SHP77 (cell line): ENCODE results near the gene ZNF217.
A peak's percentile ranks its signal among the peaks of the same experiment; 100 is the strongest.
"Not testable (repeated sequence)": the region's sequence is repeated elsewhere in the genome, so short reads cannot be mapped to it uniquely, and the experiment has no call there.

Experiments used
- DNase-seq, 2 experiments: peaks; one replicate each; lab custom pipeline; 2025; lab: John Stamatoyannopoulos, UW

ZNF217 gene

GRCh38 chr20:53598140-53599043 lies 4.8 kb upstream of the ZNF217 start:
- no peak for DNase-seq

- DNase-seq = no peak
Observed at GRCh38 chr20:53597521-53598120, 4.0 kb upstream of the ZNF217 start.

GRCh38 chr20:53597030-53597482 lies 3.4 kb upstream of the ZNF217 start:
- no peak for DNase-seq

GRCh38 chr20:53596189-53597001 lies 2.8 kb upstream of the ZNF217 start:
- DNase-seq = not testable (repeated sequence)

- not testable (repeated sequence) for DNase-seq
Observed at GRCh38 chr20:53595742-53596141, 2.1 kb upstream of the ZNF217 start.

GRCh38 chr20:53595018-53595378 lies 1.4 kb upstream of the ZNF217 start:
- no peak for DNase-seq

- DNase-seq = peak; percentile 79 to 85
Observed at GRCh38 chr20:53594068-53595017, 704 bp upstream of the ZNF217 start.

GRCh38 chr20:53592992-53593465 lies 610 bp downstream of the ZNF217 start:
- DNase-seq = no peak

- not testable (repeated sequence) for DNase-seq
Observed at GRCh38 chr20:53592454-53592991, 1.1 kb downstream of the ZNF217 start.

GRCh38 chr20:53591941-53592441 lies 1.6 kb downstream of the ZNF217 start:
- DNase-seq = not testable (repeated sequence)

- DNase-seq = not testable (repeated sequence)
Observed at GRCh38 chr20:53591206-53591741, 2.4 kb downstream of the ZNF217 start.

- not testable (repeated sequence) for DNase-seq
Observed at GRCh38 chr20:53590608-53591007, 3.0 kb downstream of the ZNF217 start.

- not testable (repeated sequence) for DNase-seq
Observed at GRCh38 chr20:53590122-53590521, 3.5 kb downstream of the ZNF217 start.

GRCh38 chr20:53589321-53590065 lies 4.1 kb downstream of the ZNF217 start:
- DNase-seq = not testable (repeated sequence)

- DNase-seq = not testable (repeated sequence)
Observed at GRCh38 chr20:53587157-53587703, 6.4 kb downstream of the ZNF217 start.

- no peak for DNase-seq
Observed at GRCh38 chr20:53586640-53587039, 7.0 kb downstream of the ZNF217 start.

- DNase-seq = not testable (repeated sequence)
Observed at GRCh38 chr20:53585910-53586309, 7.7 kb downstream of the ZNF217 start.

- DNase-seq = not testable (repeated sequence)
Observed at GRCh38 chr20:53585004-53585569, 8.6 kb downstream of the ZNF217 start.

GRCh38 chr20:53584550-53584913 lies 9.1 kb downstream of the ZNF217 start:
- DNase-seq = not testable (repeated sequence)
